IMR-90 (cell line): Measurements from ENCODE around the gene SPC25. TPM values are rescaled to one million over a fixed set of nuclear protein-coding genes. Genes with fewer than 3 reads are reported as not detected.

Experiments used
- ATAC-seq: fragments of 200-7000 bp; cut with Tn5 transposase; 2 replicates; pipeline ENCODE4 v1.9.1; 2020; ENCODE audit warnings: low read depth, mild to moderate bottlenecking, moderate library complexity
- BruUV-seq: library from RNA; stranded (reverse); fragments of 400-500 nt; replicated peaks from 2 replicates; lab custom pipeline; 2021; lab: Mats Ljungman, UMichigan
- CTCF ChIA-PET: fragments of 300-600 bp; formaldehyde crosslinking; extraction: SDS; loops from one replicate; lab custom pipeline; 2021; ENCODE audit warnings: antibody characterized with exemption; lab: Yijun Ruan, JAX
- POLR2A ChIA-PET: fragments of 300-600 bp; sonication (Branson Sonifier 250); formaldehyde crosslinking; loops from one replicate; lab custom pipeline; 2022; ENCODE audit warnings: antibody characterized with exemption; ENCODE audit not compliant: unreplicated experiment; lab: Charles Lee
- DNase-seq: peaks from one replicate; pipeline ENCODE4 v3.0.0; 2013
- H2AFZ ChIP-seq: replicated peaks from 2 replicates; pipeline ENCODE3; 2013; ENCODE audit warnings: low read length, mild to moderate bottlenecking; ENCODE audit not compliant: poor library complexity
- H2AK5ac ChIP-seq: 2 replicates; pipeline ENCODE4 v1.6.1; 2013; ENCODE audit warnings: low read depth, low read length, inconsistent platforms
- H2AK9ac ChIP-seq: replicated peaks from 2 replicates; pipeline ENCODE3; 2013; ENCODE audit warnings: mild to moderate bottlenecking, low read depth, low read length, moderate library complexity; ENCODE audit not compliant: poor library complexity
- H2BK120ac ChIP-seq: 2 replicates; pipeline ENCODE4 v1.6.1; 2013; ENCODE audit warnings: low read depth, low read length, inconsistent platforms
- H2BK15ac ChIP-seq: 3 replicates; pipeline ENCODE4 v1.6.1; 2013; ENCODE audit warnings: low read depth, low read length, inconsistent platforms
- H2BK20ac ChIP-seq: 2 replicates; pipeline ENCODE4 v1.6.1; 2013; ENCODE audit warnings: low read depth, mild to moderate bottlenecking, inconsistent platforms, low read length, moderate library complexity
- H2BK5ac ChIP-seq: 2 replicates; pipeline ENCODE4 v1.6.1; 2013; ENCODE audit warnings: mild to moderate bottlenecking, low read depth, low read length, inconsistent platforms; ENCODE audit not compliant: poor library complexity, severe bottlenecking
- H3K14ac ChIP-seq: replicated peaks from 2 replicates; pipeline ENCODE4 v1.6.1; 2013; ENCODE audit warnings: low read depth, low read length, inconsistent platforms
- H3K18ac ChIP-seq: 2 replicates; pipeline ENCODE4 v1.6.1; 2013; ENCODE audit warnings: low read depth, low read length, control low read depth
- H3K23ac ChIP-seq: 2 replicates; pipeline ENCODE4 v1.6.1; 2013; ENCODE audit warnings: low read depth, low read length, inconsistent platforms
- H3K27ac ChIP-seq: 2 replicates; pipeline ENCODE4 v1.5.1; 2013; ENCODE audit warnings: mild to moderate bottlenecking, control low read depth, low read length; ENCODE audit not compliant: insufficient read depth
- H3K27me3 ChIP-seq: 2 replicates; pipeline ENCODE4 v1.6.1; 2013; ENCODE audit warnings: low read length; ENCODE audit not compliant: control insufficient read depth, insufficient read depth
- H3K36me3 ChIP-seq: 2 replicates; pipeline ENCODE4 v1.6.1; 2013; ENCODE audit warnings: low read length, mixed read lengths; ENCODE audit not compliant: control insufficient read depth, insufficient read depth
- H3K4ac ChIP-seq: 2 replicates; pipeline ENCODE4 v1.6.1; 2013; ENCODE audit warnings: low read depth, low read length, inconsistent platforms
- H3K4me1 ChIP-seq: 2 replicates; pipeline ENCODE4 v1.6.1; 2013; ENCODE audit warnings: low read length, mixed read lengths; ENCODE audit not compliant: control insufficient read depth, insufficient read depth
- H3K4me2 ChIP-seq: 2 replicates; pipeline ENCODE4 v1.6.1; 2013; ENCODE audit warnings: low read depth, mild to moderate bottlenecking, control low read depth, low read length, moderate library complexity
- H3K4me3 ChIP-seq: 2 replicates; pipeline ENCODE4 v1.5.1; 2013; ENCODE audit warnings: low read depth, mild to moderate bottlenecking, control low read depth, low read length, moderate library complexity; ENCODE audit not compliant: insufficient read depth
- H3K56ac ChIP-seq: 2 replicates; pipeline ENCODE4 v1.6.1; 2013; ENCODE audit warnings: low read length, inconsistent platforms; ENCODE audit not compliant: insufficient read depth; ENCODE audit errors: extremely low read depth
- H3K79me1 ChIP-seq, 2 experiments: 2 replicates each; pipeline ENCODE4 v1.6.1; 2013; ENCODE audit warnings: low read length in 2 of 2, inconsistent platforms in 1 of 2, low read depth in 1 of 2
- H3K9ac ChIP-seq: 2 replicates; pipeline ENCODE4 v1.6.1; 2013; ENCODE audit warnings: low read depth, low read length, control low read depth
- H3K9me1 ChIP-seq: 2 replicates; pipeline ENCODE4 v1.6.1; 2013; ENCODE audit warnings: low read length, inconsistent platforms; ENCODE audit not compliant: insufficient read depth
- H3K9me3 ChIP-seq: 2 replicates; pipeline ENCODE4 v1.6.1; 2013; ENCODE audit warnings: low read length; ENCODE audit not compliant: control insufficient read depth, insufficient read depth
- H4K20me1 ChIP-seq: 2 replicates; pipeline ENCODE4 v1.6.1; 2013; ENCODE audit warnings: low read length, inconsistent platforms; ENCODE audit not compliant: insufficient read depth
- H4K5ac ChIP-seq: 2 replicates; pipeline ENCODE4 v1.6.1; 2013; ENCODE audit warnings: mild to moderate bottlenecking, low read depth, low read length, control low read depth
- H4K8ac ChIP-seq, 2 experiments: 2 replicates each; pipeline ENCODE4 v1.6.1; 2013; ENCODE audit warnings: low read depth in 2 of 2, low read length in 2 of 2, control low read depth in 1 of 2, inconsistent platforms in 1 of 2
- H4K91ac ChIP-seq: 2 replicates; pipeline ENCODE4 v1.6.1; 2013; ENCODE audit warnings: low read depth, low read length, inconsistent platforms; ENCODE audit not compliant: insufficient read depth
- BHLHE40 ChIP-seq: fragments of 150-350 bp; IDR thresholded peaks from 2 replicates; pipeline ENCODE4 v1.6.1; 2016; ENCODE audit warnings: mild to moderate bottlenecking, low read depth, low read length
- CEBPB ChIP-seq: IDR thresholded peaks from 2 replicates; pipeline ENCODE4 v1.6.1; 2012; ENCODE audit warnings: low read depth, low read length, improper control_type of control experiment
- CHD1 ChIP-seq: IDR thresholded peaks from 2 replicates; pipeline ENCODE4 v1.6.1; 2012; ENCODE audit warnings: low read depth, low read length, improper control_type of control experiment
- FOS ChIP-seq: fragments of 150-350 bp; IDR thresholded peaks from 2 replicates; pipeline ENCODE4 v1.6.1; 2016; ENCODE audit warnings: low read depth, low read length
- MXI1 ChIP-seq: IDR thresholded peaks from 2 replicates; pipeline ENCODE4 v1.6.1; 2012; ENCODE audit warnings: low read depth, mild to moderate bottlenecking, low read length, moderate library complexity, borderline replicate concordance
- NFE2L2 ChIP-seq: fragments of 150-350 bp; IDR thresholded peaks from 2 replicates; pipeline ENCODE4 v1.6.1; 2016; ENCODE audit warnings: low read depth, mild to moderate bottlenecking, low read length
- RCOR1 ChIP-seq: IDR thresholded peaks from 2 replicates; pipeline ENCODE4 v1.6.1; 2012; ENCODE audit warnings: mild to moderate bottlenecking, low read length, improper control_type of control experiment; ENCODE audit not compliant: insufficient replicate concordance
- SMC3 ChIP-seq: fragments of 150-350 bp; IDR thresholded peaks from 2 replicates; pipeline ENCODE4 v1.6.1; 2016; ENCODE audit warnings: low read depth, mild to moderate bottlenecking, antibody characterized with exemption, low read length, moderate library complexity
- WGBS, 2 experiments: methylation state at CpG; one replicate each; pipeline versions ENCODE4 v1.1.5 to v1.1.7; 2013; ENCODE audit warnings: missing lambda C conversion rate in 2 of 2; ENCODE audit not compliant: insufficient read length in 1 of 2; ENCODE audit errors: extremely low coverage in 2 of 2; 5-methylcytosine and 5-hydroxymethylcytosine counted together
- dilution Hi-C: fragments of 300-500 bp; cut with HindIII; formaldehyde crosslinking; loops from one replicate; pipeline ENCODE4 v1.14.3; 2018; ENCODE audit warnings: low sequenced_read_pairs; ENCODE audit not compliant: unreplicated experiment
- in situ Hi-C: fragments of 300-500 bp; cut with MboI; formaldehyde crosslinking; loops from 3 replicates; pipeline ENCODE4 v1.14.3; 2019; ENCODE audit warnings: low sequenced_read_pairs, inconsistent platforms, mixed read lengths
- intact Hi-C: fragments of 100-400 bp; cut with micrococcal nuclease; formaldehyde crosslinking; loops from 2 replicates; pipeline ENCODE4 v1.10.0; 2022
- polyA plus RNA-seq, 3 experiments: library from polyadenylated mRNA; depleted of rRNA; stranded (reverse); fragments of >200 nt; gene quantifications; 2 replicates each; pipeline ENCODE4 v1.2.3, GENCODE V29; 2012; ENCODE audit warnings: low replicate concordance in 1 of 3
- total RNA-seq: library from RNA; depleted of rRNA; stranded (reverse); fragments of >200 nt; gene quantifications from 2 replicates; pipeline ENCODE4 v1.2.3, GENCODE V29; 2012
- TF ChIP-seq, protein P1 (sequence below): conservative IDR thresholded peaks from 2 replicates; pipeline ENCODE4 v1.5.1; 2012; ENCODE audit warnings: mild to moderate bottlenecking, low read depth, low read length, improper control_type of control experiment

Gene SPC25
- total and polyA plus RNA-seq, 2 of the 4 experiments (the other 2 are of a cell fraction): 2.0 to 7.1 TPM

DNA sequence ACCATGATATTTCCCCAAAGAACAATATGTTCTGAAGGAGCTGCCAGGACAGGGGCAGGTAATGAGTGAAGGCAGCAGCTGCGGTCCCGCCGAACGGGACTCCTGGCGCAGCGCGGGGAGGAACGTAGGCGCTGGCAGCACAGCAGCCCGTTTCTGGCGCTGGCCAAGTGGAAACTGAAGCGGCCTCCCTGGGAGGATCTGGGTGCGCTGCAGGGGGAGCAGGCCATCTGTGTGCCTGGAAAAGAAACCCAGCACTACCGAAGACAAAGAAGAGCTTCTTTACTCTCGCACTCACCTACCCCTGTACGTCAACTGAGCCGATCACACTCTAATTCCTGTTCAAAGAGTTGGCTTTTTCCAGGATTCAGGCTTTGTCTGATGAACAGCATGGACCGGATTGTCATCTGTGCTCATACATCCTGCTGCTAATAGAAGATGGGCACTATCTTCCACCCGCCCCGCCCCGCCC, 22.7 kb upstream of the SPC25 start (continued):
- TF ChIP-seq CHD1 (no peak), BHLHE40 (no peak), CEBPB (no peak), RCOR1 (no peak), SMC3 (no peak)

DNA sequence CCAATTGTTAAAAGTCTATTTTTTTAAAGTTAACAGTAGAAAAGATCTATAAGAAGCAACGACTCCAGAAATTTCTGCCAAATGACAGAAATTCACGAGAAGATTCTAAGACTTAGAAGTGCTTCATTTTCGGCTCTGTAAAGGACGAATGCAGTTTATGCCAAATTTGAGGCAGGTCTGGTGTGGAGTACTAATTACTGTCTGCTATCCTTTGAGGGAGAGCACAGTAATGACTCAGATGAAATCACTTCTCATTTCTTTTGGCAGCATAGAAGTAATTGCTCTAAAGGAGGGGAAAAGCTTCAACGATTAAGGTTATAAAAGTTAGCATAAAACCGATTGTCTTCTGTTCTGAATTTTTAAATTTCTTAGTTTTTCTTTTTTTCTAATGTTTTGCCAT, 22.2 kb upstream of the SPC25 start:
- ChIA-PET CTCF (no interaction called here), POLR2A (no interaction called here)
- no peak overlapping the region for H2AK9ac ChIP-seq
- dilution Hi-C loops: no loop called here
- no peak overlapping the region for H2AFZ ChIP-seq
- H4K91ac ChIP-seq: no peak overlapping the region
- no peak overlapping the region for H2BK120ac ChIP-seq
- no peaks in the 10 kb centered on the region for H3K36me3 ChIP-seq
- no peaks in the 10 kb centered on the region for H3K4me1 ChIP-seq
- H3K4me3 ChIP-seq: peak overlapping the region; percentile 15
- peak overlapping the region; percentile 82; the same call in 1 of the 2 replicates for H3K4me2 ChIP-seq
- H3K9me1 ChIP-seq: no peaks in the 10 kb centered on the region; the same call in 1 of the 2 replicates
- TF ChIP-seq, protein P1, sequence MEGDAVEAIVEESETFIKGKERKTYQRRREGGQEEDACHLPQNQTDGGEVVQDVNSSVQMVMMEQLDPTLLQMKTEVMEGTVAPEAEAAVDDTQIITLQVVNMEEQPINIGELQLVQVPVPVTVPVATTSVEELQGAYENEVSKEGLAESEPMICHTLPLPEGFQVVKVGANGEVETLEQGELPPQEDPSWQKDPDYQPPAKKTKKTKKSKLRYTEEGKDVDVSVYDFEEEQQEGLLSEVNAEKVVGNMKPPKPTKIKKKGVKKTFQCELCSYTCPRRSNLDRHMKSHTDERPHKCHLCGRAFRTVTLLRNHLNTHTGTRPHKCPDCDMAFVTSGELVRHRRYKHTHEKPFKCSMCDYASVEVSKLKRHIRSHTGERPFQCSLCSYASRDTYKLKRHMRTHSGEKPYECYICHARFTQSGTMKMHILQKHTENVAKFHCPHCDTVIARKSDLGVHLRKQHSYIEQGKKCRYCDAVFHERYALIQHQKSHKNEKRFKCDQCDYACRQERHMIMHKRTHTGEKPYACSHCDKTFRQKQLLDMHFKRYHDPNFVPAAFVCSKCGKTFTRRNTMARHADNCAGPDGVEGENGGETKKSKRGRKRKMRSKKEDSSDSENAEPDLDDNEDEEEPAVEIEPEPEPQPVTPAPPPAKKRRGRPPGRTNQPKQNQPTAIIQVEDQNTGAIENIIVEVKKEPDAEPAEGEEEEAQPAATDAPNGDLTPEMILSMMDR: no peak
- TF ChIP-seq FOS (no peak), MXI1 (no peak), BHLHE40 (no peak), NFE2L2 (no peak)
- no peak overlapping the region for H3K18ac ChIP-seq
- H3K27ac ChIP-seq: no peak overlapping the region
- in situ Hi-C loops: no loop called here
- no peaks in the 10 kb centered on the region for H3K79me1 ChIP-seq
- WGBS, 2 experiments: no CpG with 5 or more reads among the region's 6 CpGs
- H3K9ac ChIP-seq: no peak overlapping the region
- H3K23ac ChIP-seq: no peak overlapping the region
- H4K20me1 ChIP-seq: no peaks in the 10 kb centered on the region
- ATAC-seq (no peak), DNase-seq (no peak)
- no TSS peak for BruUV-seq
- H2BK15ac ChIP-seq: no peak overlapping the region
- intact Hi-C loops: loop anchor here (10.0 kb wide), 1 partner anchor 778 kb away; no protein-coding TSS in a partner anchor
- H3K56ac ChIP-seq: no peak overlapping the region
- no peak overlapping the region for H2BK5ac ChIP-seq
- no peaks in the 10 kb centered on the region for H3K9me3 ChIP-seq
- H3K4ac ChIP-seq: no peak overlapping the region
- H4K5ac ChIP-seq: no peak overlapping the region
- H2BK20ac ChIP-seq: no peak overlapping the region
- H2AK5ac ChIP-seq: no peak overlapping the region
- no peak overlapping the region for H3K14ac ChIP-seq
- H3K27me3 ChIP-seq: peaks cover 16% of the 10 kb centered on the region
- H4K8ac ChIP-seq: no peak overlapping the region
